Aorta (tissue), 5 donors: ENCODE data around the gene OR2H1. TPM values are rescaled to one million over a fixed set of nuclear protein-coding genes. Genes with fewer than 3 reads are reported as not detected.
"Not testable (repeated sequence)": the region's sequence is repeated elsewhere in the genome, so short reads cannot be mapped to it uniquely, and the experiment has no call there.

Experiments used
- ATAC-seq: fragments of 200-7000 bp; cut with Tn5 transposase; one replicate; pipeline ENCODE4 v1.9.1; 2022; ENCODE audit warnings: moderate library complexity; ENCODE audit not compliant: low FRiP score
- DNase-seq, 2 donors: peaks; one replicate each; pipeline ENCODE4 v3.0.0-alpha.2; 2020
- H3K27ac ChIP-seq, 2 donors: one replicate each; pipeline ENCODE4 v1.5.1; 2013; ENCODE audit warnings: low read length in 2 of 2, mild to moderate bottlenecking in 2 of 2, moderate library complexity in 2 of 2, control low read depth in 1 of 2, inconsistent platforms in 1 of 2, low read depth in 1 of 2
- H3K27me3 ChIP-seq, 2 donors: one replicate each; pipeline ENCODE4 v1.6.1; 2013; ENCODE audit warnings: control low read depth in 1 of 2, low read length in 1 of 2, mild to moderate bottlenecking in 1 of 2, moderate library complexity in 1 of 2; ENCODE audit not compliant: insufficient read depth in 2 of 2, control insufficient read depth in 1 of 2
- H3K36me3 ChIP-seq, 2 donors: one replicate each; pipeline ENCODE4 v1.6.1; 2013; ENCODE audit warnings: control low read depth in 1 of 2, low read length in 1 of 2, mild to moderate bottlenecking in 1 of 2; ENCODE audit not compliant: insufficient read depth in 2 of 2, control insufficient read depth in 1 of 2
- H3K4me1 ChIP-seq, 2 donors: one replicate each; pipeline ENCODE4 v1.6.1; 2013; ENCODE audit warnings: low read length in 2 of 2, control low read depth in 1 of 2, mild to moderate bottlenecking in 1 of 2, moderate library complexity in 1 of 2; ENCODE audit not compliant: insufficient read depth in 2 of 2, control insufficient read depth in 1 of 2
- H3K4me3 ChIP-seq, 2 donors: one replicate each; pipeline ENCODE4 v1.5.1; 2013; ENCODE audit warnings: low read length in 2 of 2, control low read depth in 1 of 2, mild to moderate bottlenecking in 1 of 2
- H3K9me3 ChIP-seq: one replicate; pipeline ENCODE4 v1.6.1; 2013; ENCODE audit warnings: mild to moderate bottlenecking, low read length; ENCODE audit not compliant: control insufficient read depth
- WGBS, 2 donors: extraction: QIAGEN DNeasy Blood & Tissue Kit; methylation state at CpG; one replicate each; pipeline ENCODE4 v1.1.7; 2013; 5-methylcytosine and 5-hydroxymethylcytosine counted together
- intact Hi-C, 2 donors: fragments of 100-400 bp; cut with DNase I; formaldehyde crosslinking; loops; one replicate each; pipeline versions ENCODE4 v1.14.2 to v1.15.0; 2022
- polyA plus RNA-seq, 2 donors: library from polyadenylated mRNA; stranded (reverse); fragments of 200-250 nt; gene quantifications; one replicate each; pipeline ENCODE4 v1.2.3, GENCODE V29; 2013
- total RNA-seq, 2 donors: library from RNA; stranded (reverse); fragmentation: NEBNext Ultra II Directional; extraction: Animal tissue kit (Norgen Biotek cat#: 25700); gene quantifications; one replicate each; pipeline ENCODE4 v1.2.1, GENCODE V29; 2021
- donor health status: healthy with polysubstance abuse.
- donor health status: Bipolar disorder and iron deficiency.
- donor health status: DM: no; HTN: no; CAD: no.
- donor health status: DM: no; HTN: no; CAD: no.
- donor health status: DM: yes; HTN: yes; CAD: no.

Gene OR2H1
- total and polyA plus RNA-seq, 4 donors, result not detected

DNA sequence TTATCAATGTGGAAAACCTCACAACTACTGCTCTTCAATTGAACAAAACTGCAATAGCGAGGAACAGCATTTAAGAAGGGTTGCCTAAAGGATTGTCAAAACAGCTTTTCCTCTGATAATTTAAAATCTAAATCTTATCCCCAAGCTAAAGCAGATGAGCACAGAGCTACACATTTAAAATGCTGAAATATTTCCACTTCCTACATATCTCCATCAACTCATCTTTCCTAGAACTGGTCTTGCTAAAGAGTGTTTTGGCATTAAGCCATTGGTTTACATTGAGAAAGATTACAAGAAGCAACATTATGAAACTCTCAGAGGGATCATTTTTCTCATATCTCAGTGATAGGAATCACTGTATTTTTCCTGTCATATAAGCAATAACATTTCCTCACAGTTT is 14.2 kb upstream of the OR2H1 start:
- no peaks in the 10 kb centered on the region for H3K9me3 ChIP-seq
- H3K27ac ChIP-seq, result no peak overlapping the region
- DNase-seq, result no peak
- H3K4me1 ChIP-seq, result no peaks in the 10 kb centered on the region
- ATAC-seq, result no peak
- no peaks in the 10 kb centered on the region for H3K27me3 ChIP-seq
- intact Hi-C loops, result no loop called here
- no peak overlapping the region for H3K4me3 ChIP-seq
- 82 to 88% methylated on average over 1 of the region's 1 CpG for WGBS, 2 donors
- H3K36me3 ChIP-seq, result no peaks in the 10 kb centered on the region

DNA sequence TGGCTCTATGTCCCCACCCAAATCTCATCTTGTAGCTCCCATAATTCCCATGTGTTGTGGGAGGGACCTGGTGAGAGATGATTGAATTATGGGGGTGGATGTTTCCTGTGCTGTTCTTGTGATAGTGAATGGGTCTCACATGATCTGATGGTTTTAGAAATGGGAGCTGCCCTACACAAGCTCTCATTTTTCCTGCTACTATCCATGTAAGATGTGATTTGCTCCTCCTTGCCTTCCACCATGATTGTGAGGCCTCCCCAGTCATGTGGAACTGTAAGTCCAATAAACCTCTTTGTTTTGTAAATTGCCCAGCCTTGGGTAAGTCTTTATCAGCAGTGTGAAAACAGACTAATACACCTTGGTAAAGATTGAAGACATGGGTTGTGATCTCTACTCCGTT is 12.9 kb upstream of the OR2H1 start:
- H3K27ac ChIP-seq, H3K27me3 ChIP-seq, ATAC-seq, H3K4me1 ChIP-seq, intact Hi-C loops, H3K36me3 ChIP-seq, DNase-seq, H3K4me3 ChIP-seq, H3K9me3 ChIP-seq: not testable (repeated sequence)
- WGBS, 2 donors, result 75 to 87% methylated on average over 1 of the region's 1 CpG

DNA sequence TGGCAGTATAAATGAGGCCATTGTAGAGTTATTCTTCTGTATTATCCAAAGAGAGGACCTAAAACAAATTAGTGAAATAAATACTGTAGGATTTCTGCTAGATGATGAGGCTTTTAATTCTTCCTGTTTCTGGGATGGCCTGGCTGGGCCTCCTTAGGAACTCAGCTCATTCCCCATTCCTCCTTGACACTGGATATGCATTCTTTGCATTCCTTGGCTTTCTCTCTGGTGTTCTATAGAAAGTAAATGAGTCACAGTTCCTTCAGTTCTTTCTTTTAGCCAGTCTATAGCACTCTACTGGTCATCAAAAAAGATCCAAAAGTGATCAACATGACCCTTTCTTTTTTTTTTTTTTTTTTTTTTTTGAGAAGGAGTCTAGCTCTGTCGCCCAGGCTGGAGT is 9.3 kb upstream of the OR2H1 start:
- no peaks in the 10 kb centered on the region for H3K4me1 ChIP-seq
- no peak for ATAC-seq
- no peaks in the 10 kb centered on the region for H3K36me3 ChIP-seq
- DNase-seq, result no peak
- no peak overlapping the region for H3K27ac ChIP-seq
- H3K27me3 ChIP-seq, result no peaks in the 10 kb centered on the region
- H3K4me3 ChIP-seq, result no peak overlapping the region
- 79 to 86% methylated on average over 1 of the region's 1 CpG for WGBS, 2 donors
- intact Hi-C loops, result no loop called here
- peaks cover 1% of the 10 kb centered on the region for H3K9me3 ChIP-seq

DNA sequence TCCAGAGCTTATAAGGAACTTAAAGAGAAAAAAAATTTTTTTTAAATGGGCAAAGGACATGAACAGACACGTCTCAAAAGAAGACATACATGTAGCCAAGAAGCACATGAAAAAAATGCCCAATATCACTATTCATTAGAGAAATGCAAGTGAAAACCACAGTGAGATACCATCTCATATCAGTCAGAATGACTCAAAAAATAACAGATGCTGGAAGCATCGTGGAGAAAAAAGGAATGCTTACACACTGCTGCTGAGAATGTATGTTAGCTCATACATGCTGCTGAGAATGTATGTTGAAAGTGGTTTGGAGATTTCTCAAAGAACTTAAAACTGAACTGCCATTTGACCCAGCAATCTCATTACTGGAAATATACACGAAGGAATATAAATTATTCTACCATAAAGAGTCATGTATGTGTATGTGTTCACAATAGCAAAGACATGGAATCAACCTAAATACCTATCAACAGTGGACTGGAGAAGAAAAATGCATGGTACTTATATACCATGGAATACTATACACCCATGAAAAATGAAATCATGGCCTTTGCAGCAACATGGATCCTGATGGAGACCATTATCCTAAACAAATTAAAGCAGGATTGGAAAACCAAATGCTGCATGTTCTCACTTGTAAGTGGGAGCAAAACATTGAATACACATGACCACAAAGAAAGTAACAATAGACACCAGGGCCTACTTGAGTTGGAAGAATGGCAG is 5.3 kb upstream of the OR2H1 start:
- no peak for DNase-seq
- no peak for ATAC-seq
- 58% methylated on average over 3 of the region's 3 CpGs for WGBS, 2 donors
- no peak overlapping the region for H3K27ac ChIP-seq
- no peaks in the 10 kb centered on the region for H3K27me3 ChIP-seq
- intact Hi-C loops, result no loop called here
- peaks cover 1% of the 10 kb centered on the region for H3K9me3 ChIP-seq
- no peak overlapping the region for H3K4me3 ChIP-seq
- no peaks in the 10 kb centered on the region for H3K36me3 ChIP-seq
- H3K4me1 ChIP-seq, result no peaks in the 10 kb centered on the region

DNA sequence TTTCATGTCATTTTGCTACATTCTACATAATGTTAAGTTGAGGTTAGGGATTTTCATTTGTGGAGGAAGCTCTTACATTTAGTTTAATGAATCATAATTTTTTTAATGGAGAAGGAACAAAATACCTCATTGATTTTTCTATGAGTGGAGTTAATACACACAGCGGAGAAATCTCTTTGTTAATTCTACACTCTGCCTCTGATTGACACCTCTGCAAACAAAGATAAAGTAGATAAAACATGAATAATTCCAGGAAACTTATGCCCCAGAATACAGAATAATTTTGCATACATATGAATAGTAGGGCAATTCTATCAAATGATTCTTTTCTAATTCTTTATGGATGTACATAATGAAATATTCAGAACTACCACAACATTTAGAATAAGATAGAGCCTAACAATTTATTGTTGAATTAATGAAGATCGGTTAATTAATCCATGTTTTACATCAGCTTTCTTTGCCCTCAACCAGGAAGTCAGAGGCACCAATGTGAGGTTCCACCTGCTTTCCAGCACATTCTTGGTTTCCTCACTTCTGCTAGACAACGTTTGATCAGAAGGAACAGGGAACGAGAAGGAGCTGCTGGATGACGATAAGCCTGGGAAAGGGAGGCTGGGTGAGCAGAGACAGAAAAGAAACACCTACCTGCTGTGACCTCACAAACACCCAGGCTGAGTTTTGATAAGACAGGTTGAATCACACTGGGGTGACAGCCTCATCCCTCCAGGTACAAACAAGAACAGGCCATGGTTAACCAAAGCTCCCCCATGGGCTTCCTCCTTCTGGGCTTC is 4.3 kb downstream of the OR2H1 start:
- WGBS, 2 donors, result 73 to 94% methylated on average over 5 of the region's 5 CpGs
- Histone ChIP-seq H3K27ac (no peak overlapping the region), H3K9me3 (no peaks in the 10 kb centered on the region), H3K4me3 (no peak overlapping the region), H3K4me1 (no peaks in the 10 kb centered on the region), H3K27me3 (peaks cover 0 to 2% of the 10 kb centered on the region in 2 donors), H3K36me3 (no peaks in the 10 kb centered on the region)
- intact Hi-C loops, result no loop called here
- ATAC-seq, result no peak
- no peak for DNase-seq

DNA sequence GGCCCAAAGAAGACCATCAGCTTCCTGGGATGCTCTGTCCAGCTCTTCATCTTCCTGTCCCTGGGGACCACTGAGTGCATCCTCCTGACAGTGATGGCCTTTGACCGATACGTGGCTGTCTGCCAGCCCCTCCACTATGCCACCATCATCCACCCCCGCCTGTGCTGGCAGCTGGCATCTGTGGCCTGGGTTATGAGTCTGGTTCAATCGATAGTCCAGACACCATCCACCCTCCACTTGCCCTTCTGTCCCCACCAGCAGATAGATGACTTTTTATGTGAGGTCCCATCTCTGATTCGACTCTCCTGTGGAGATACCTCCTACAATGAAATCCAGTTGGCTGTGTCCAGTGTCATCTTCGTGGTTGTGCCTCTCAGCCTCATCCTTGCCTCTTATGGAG is 5.1 kb downstream of the OR2H1 start:
- intact Hi-C loops, result no loop called here
- Histone ChIP-seq H3K27me3 (peaks cover 0 to 2% of the 10 kb centered on the region in 2 donors), H3K36me3 (no peaks in the 10 kb centered on the region), H3K4me1 (no peaks in the 10 kb centered on the region), H3K27ac (no peak overlapping the region), H3K9me3 (no peaks in the 10 kb centered on the region), H3K4me3 (no peak overlapping the region)
- WGBS, 2 donors, result 78 to 81% methylated on average over 6 of the region's 6 CpGs
- ATAC-seq (no peak), DNase-seq (no peak)

DNA sequence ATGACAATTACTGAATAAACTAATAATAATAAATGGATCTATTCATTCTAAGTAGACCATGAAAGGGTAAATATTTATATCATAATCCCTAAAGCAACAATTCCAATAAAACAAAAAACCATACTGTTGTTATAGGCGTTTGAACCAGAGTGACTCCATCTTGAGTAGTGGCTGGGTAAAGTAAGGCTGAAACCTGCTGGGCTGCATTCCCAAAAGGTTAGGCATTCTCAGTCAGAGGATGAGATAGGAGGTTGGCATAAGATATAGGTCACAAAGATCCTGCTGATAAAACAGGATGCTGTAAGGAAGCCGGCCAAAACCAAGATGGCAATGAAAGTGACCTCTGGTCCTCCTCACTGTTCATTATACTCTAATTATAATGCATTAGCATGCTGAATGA is 8.3 kb downstream of the OR2H1 start:
- H3K27me3 ChIP-seq, result peaks cover 0 to 2% of the 10 kb centered on the region in 2 donors
- intact Hi-C loops, result no loop called here
- DNase-seq (no peak), ATAC-seq (no peak)
- no peaks in the 10 kb centered on the region for H3K9me3 ChIP-seq
- WGBS, 2 donors, result 64 to 79% methylated on average over 2 of the region's 2 CpGs
- no peak overlapping the region for H3K27ac ChIP-seq
- H3K4me1 ChIP-seq, result no peaks in the 10 kb centered on the region
- no peaks in the 10 kb centered on the region for H3K36me3 ChIP-seq
- H3K4me3 ChIP-seq, result no peak overlapping the region

DNA sequence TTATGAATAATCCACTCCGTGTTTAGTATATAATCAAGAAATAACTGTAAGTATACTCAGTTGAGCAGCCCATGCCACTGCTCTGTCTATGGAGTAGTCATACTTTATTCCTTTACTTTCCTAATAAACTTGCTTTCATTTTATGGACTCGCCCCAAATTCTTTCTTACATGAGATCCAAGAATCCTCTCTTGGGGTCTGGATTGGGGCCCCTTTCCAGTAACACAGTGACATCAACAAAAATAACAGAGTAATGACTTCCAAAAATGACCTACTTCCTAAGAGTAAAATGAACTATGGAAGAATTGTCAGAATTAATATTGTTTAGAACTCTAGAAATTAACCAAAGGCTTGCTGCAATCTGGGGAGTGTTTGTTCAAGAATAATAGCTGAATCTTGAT is 8.8 kb downstream of the OR2H1 start:
- intact Hi-C loops, result no loop called here

DNA sequence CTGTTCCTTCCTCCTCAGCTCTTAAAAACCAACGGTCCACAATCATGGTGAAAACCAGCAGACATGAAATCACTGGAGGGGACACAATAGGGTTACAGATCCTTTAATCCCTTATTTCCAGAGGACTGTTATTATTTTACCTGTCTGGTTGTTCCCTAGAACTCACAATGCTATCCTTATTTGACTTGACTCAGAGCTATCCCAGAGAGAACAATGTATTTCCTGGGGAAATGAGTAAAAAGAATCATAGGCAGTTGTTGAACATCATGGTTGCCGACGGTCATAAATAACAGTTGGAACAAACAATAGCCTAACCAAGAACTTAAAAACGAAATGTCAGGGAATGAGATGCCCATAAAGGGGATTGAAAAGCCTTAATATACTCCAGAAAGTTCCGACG is 9.3 kb downstream of the OR2H1 start:
- Histone ChIP-seq H3K9me3 (no peaks in the 10 kb centered on the region), H3K4me1 (no peaks in the 10 kb centered on the region), H3K27me3 (peaks cover 0 to 2% of the 10 kb centered on the region in 2 donors), H3K27ac (no peak overlapping the region), H3K4me3 (no peak overlapping the region), H3K36me3 (no peaks in the 10 kb centered on the region)
- intact Hi-C loops, result no loop called here
- no peak for DNase-seq
- ATAC-seq, result no peak
- WGBS, 2 donors, result 46 to 75% methylated on average over 6 of the region's 6 CpGs

More for the DNA sequence above, 8.8 kb downstream of the OR2H1 start:
- WGBS, 2 donors, result 58 to 71% methylated on average over 2 of the region's 2 CpGs
- DNase-seq (no peak), ATAC-seq (no peak)
- H3K4me3 ChIP-seq, result no peak overlapping the region
- H3K27me3 ChIP-seq, result peaks cover 0 to 2% of the 10 kb centered on the region in 2 donors
- H3K36me3 ChIP-seq, result no peaks in the 10 kb centered on the region
- H3K9me3 ChIP-seq, result no peaks in the 10 kb centered on the region
- H3K27ac ChIP-seq, result no peak overlapping the region
- H3K4me1 ChIP-seq, result no peaks in the 10 kb centered on the region
